Breast epithelium (tissue), 4 donors: ENCODE data around the gene SERPINB3. TPM values are rescaled to one million over a fixed set of nuclear protein-coding genes. Genes with fewer than 3 reads are reported as not detected.

Experiments
- DNase-seq, 2 donors: peaks; one replicate each; pipeline ENCODE4 v3.0.0-alpha.2; 2019; ENCODE audit warnings: low spot score in 2 of 2
- H3K27ac ChIP-seq, 2 donors: fragments of 200-600 bp; sonication (generic) in 1 of 2; one replicate each; pipeline ENCODE4 v1.5.1; 2016 to 2019; ENCODE audit warnings: mild to moderate bottlenecking in 1 of 2
- H3K27me3 ChIP-seq, 2 donors: fragments of 200-600 bp; sonication (generic) in 1 of 2; one replicate each; pipeline versions ENCODE4 v1.5.1 to v1.6.0; 2017 to 2019; ENCODE audit warnings: control low read depth in 1 of 2, mild to moderate bottlenecking in 1 of 2
- H3K36me3 ChIP-seq: fragments of 200-600 bp; one replicate; pipeline ENCODE4 v1.5.1; 2019
- H3K4me1 ChIP-seq, 2 donors: fragments of 200-600 bp; sonication (generic); one replicate each; pipeline ENCODE4 v1.5.1; 2016 to 2019; ENCODE audit warnings: control low read depth in 1 of 2
- H3K4me3 ChIP-seq, 3 donors: fragments of 200-600 bp; sonication (generic); 1 replicate in 2 of 3; 2 replicates in 1 of 3; pipeline ENCODE4 v1.5.1; 2016 to 2019; ENCODE audit warnings: mild to moderate bottlenecking in 3 of 3, moderate library complexity in 2 of 3
- H3K9me3 ChIP-seq, 2 donors: fragments of 200-600 bp; sonication (generic) in 1 of 2; one replicate each; pipeline ENCODE4 v1.5.1; 2016 to 2019; ENCODE audit warnings: control low read depth in 1 of 2
- POLR2A ChIP-seq: fragments of 450-650 bp; IDR thresholded peaks from one replicate; pipeline ENCODE4 v1.6.1; 2016; ENCODE audit warnings: antibody characterized with exemption, mild to moderate bottlenecking, moderate library complexity
- POLR2AphosphoS5 ChIP-seq, 3 donors: sonication (generic); formaldehyde crosslinking; IDR thresholded peaks; one replicate each; pipeline ENCODE4 v1.6.1; 2017; ENCODE audit warnings: antibody characterized with exemption in 3 of 3
- intact Hi-C: fragments of 100-400 bp; cut with DNase I; formaldehyde crosslinking; loops from one replicate; pipeline ENCODE4 v1.15.1; 2023; ENCODE audit warnings: low total_unique reads
- total RNA-seq, 3 donors: library from RNA; depleted of rRNA; stranded (reverse); fragments of >200 nt; gene quantifications; one replicate each; pipeline ENCODE4 v1.1.0, GENCODE V29; 2016
- TF ChIP-seq, protein P1 (sequence below), 3 donors: fragments of 450-650 bp; IDR thresholded peaks; one replicate each; pipeline ENCODE4 v1.5.1; 2016 to 2017; ENCODE audit warnings: antibody characterized with exemption in 3 of 3, mild to moderate bottlenecking in 3 of 3, moderate library complexity in 3 of 3

The SERPINB3 gene
- total RNA-seq, 3 donors from 2014 or later = not detected

DNA sequence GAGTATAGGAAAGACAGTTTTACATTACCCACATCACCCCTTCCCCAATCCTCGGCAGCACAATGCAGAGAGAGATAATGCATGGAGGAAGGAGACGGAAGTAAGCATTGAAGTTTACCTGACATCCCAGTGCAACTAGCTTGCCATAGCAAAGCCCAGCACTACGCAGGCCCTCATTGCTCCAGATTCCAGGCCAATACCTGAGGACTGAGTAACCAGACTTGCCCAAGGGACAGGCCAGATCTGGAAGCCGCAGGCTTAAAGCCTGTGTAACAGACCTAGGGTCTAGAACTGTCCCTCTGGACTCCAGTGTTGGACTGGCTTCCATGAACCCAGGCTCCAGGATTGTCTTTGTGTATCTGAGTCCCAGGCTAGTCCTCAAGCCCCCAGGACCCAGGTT, 35.3 kb downstream of the SERPINB3 start:
- H3K9me3 ChIP-seq = peaks cover 21 to 58% of the 10 kb centered on the region in 2 donors
- intact Hi-C loops = no loop called here
- H3K4me3 ChIP-seq = no peak overlapping the region
- no peak for DNase-seq
- no peak overlapping the region for H3K27ac ChIP-seq
- TF ChIP-seq POLR2A (no peak), POLR2AphosphoS5 (IDR thresholded peaks at IDR 0.05) (no peak)
- TF ChIP-seq, protein P1, sequence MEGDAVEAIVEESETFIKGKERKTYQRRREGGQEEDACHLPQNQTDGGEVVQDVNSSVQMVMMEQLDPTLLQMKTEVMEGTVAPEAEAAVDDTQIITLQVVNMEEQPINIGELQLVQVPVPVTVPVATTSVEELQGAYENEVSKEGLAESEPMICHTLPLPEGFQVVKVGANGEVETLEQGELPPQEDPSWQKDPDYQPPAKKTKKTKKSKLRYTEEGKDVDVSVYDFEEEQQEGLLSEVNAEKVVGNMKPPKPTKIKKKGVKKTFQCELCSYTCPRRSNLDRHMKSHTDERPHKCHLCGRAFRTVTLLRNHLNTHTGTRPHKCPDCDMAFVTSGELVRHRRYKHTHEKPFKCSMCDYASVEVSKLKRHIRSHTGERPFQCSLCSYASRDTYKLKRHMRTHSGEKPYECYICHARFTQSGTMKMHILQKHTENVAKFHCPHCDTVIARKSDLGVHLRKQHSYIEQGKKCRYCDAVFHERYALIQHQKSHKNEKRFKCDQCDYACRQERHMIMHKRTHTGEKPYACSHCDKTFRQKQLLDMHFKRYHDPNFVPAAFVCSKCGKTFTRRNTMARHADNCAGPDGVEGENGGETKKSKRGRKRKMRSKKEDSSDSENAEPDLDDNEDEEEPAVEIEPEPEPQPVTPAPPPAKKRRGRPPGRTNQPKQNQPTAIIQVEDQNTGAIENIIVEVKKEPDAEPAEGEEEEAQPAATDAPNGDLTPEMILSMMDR (IDR thresholded peaks at IDR 0.05) = no peak
- no peaks in the 10 kb centered on the region for H3K4me1 ChIP-seq
- no peaks in the 10 kb centered on the region for H3K27me3 ChIP-seq
- no peaks in the 10 kb centered on the region for H3K36me3 ChIP-seq

DNA sequence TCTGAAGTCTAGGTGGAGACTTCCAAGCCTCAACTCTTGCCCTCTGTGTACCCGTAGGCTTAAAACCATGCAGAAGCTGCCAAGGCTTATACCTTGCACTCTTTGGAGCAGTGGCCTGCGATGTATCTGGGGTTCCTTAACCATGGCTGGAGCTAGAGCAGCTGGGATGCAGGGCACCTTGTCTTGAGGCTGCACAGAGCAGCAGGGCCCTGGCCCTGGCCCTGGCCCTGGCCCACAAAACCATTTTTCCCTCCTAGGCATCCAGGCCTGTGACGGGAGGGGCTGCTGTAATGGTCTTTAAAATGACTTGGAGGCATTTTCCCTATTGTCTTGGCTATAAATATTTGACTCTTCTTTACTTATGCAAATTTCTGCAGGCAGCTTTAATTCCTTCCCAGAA, 36.8 kb downstream of the SERPINB3 start:
- H3K4me3 ChIP-seq = no peak overlapping the region
- DNase-seq = no peak
- no peaks in the 10 kb centered on the region for H3K4me1 ChIP-seq
- H3K9me3 ChIP-seq = peaks cover 21 to 46% of the 10 kb centered on the region in 2 donors
- intact Hi-C loops = no loop called here
- no peaks in the 10 kb centered on the region for H3K36me3 ChIP-seq
- no peaks in the 10 kb centered on the region for H3K27me3 ChIP-seq
- H3K27ac ChIP-seq = no peak overlapping the region
- TF ChIP-seq POLR2AphosphoS5 (IDR thresholded peaks at IDR 0.05) (no peak), POLR2A (no peak)
- TF ChIP-seq, protein P1 (IDR thresholded peaks at IDR 0.05) = no peak

DNA sequence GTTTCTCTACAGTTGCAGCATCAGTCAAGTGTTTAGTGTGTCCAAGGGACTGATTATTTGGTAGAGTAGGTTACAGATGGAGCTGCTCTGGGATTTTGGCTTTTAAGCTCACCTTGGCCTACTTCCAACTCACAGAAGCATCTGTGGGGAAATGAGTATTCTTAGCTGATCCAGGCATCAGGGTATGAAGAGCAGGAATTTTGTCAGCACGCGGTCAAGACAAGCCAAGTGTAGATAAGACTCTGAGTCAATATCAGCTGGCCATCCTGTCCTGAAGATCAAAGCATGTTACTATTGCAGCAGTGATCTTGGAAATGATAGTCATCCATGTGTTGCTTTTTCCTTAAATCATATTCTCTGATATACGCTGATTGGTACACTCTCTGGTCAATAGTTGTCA, 42.0 kb downstream of the SERPINB3 start:
- H3K9me3 ChIP-seq = peaks cover 1 to 13% of the 10 kb centered on the region in 2 donors
- H3K27ac ChIP-seq = no peak overlapping the region
- no peaks in the 10 kb centered on the region for H3K27me3 ChIP-seq
- TF ChIP-seq POLR2A = no peak
- TF ChIP-seq, protein P1 (IDR thresholded peaks at IDR 0.05) = no peak
- no peak for TF ChIP-seq POLR2AphosphoS5 (IDR thresholded peaks at IDR 0.05)
- no peak for DNase-seq
- H3K4me1 ChIP-seq = no peaks in the 10 kb centered on the region
- intact Hi-C loops = no loop called here
- H3K36me3 ChIP-seq = no peaks in the 10 kb centered on the region
- no peak overlapping the region for H3K4me3 ChIP-seq

DNA sequence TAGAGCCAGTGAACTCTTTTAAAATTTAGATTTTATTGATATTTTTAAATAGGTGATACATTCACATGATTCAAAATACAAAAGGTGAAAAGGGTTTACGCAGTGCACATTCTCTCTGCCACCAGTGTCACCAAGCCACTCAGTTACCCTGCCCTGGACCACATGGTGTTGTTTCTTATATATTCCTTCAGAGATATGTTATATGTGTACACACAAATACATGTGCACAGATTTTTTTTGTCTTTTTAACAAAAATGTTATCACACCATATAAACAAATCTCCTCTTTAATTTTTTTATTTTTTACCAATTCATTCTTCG, 43.8 kb downstream of the SERPINB3 start:
- no peak overlapping the region for H3K4me3 ChIP-seq
- H3K4me1 ChIP-seq = no peaks in the 10 kb centered on the region
- no peak for DNase-seq
- H3K36me3 ChIP-seq = no peaks in the 10 kb centered on the region
- H3K9me3 ChIP-seq = peaks cover 0 to 5% of the 10 kb centered on the region in 2 donors
- TF ChIP-seq POLR2AphosphoS5 (IDR thresholded peaks at IDR 0.05) = no peak
- TF ChIP-seq POLR2A = no peak
- TF ChIP-seq, protein P1 (IDR thresholded peaks at IDR 0.05) = no peak
- intact Hi-C loops = no loop called here
- no peak overlapping the region for H3K27ac ChIP-seq
- no peaks in the 10 kb centered on the region for H3K27me3 ChIP-seq

DNA sequence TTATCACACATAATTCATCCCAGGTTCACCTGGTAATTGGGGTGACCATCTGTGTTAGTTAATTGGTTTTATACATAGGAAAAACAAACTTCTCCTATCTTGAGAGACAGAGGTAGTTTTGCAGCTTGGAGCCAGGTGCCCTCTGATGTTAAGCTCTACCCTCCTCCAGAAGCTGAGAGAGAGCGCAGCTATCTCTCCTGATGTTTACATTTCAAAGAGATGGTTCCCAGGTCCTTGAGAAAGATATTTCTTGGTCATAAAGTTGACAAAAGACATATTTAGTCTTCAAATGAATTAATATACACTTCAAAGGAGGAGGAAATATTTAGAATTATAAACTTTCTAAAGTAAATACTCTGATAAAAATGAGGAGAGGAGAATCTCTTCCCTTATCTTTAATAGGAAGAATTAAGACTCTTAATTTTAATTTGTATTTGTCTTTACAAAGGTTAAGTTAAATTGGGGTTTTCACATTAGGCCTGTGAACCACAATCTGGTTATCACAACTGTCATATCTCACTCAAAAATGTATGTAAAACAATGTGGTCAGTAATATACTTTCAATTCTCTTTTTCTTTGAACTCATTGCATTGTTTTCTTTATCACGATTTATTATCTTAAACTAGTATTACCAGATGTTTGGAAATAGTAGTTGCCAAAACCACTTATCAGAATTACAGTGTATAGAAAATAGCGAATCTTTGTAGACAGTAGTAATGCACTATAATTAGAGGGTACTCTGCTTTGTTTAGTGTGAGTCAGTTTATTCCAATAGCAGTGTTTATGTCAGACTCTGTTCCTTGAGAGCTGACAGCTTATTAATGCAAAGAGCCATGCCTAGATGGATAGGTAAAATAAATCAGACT, 44.4 kb downstream of the SERPINB3 start:
- no peak for DNase-seq
- intact Hi-C loops = no loop called here
- Histone ChIP-seq H3K9me3 (peaks cover 0 to 5% of the 10 kb centered on the region in 2 donors), H3K36me3 (no peaks in the 10 kb centered on the region), H3K27me3 (no peaks in the 10 kb centered on the region), H3K4me1 (no peaks in the 10 kb centered on the region), H3K4me3 (no peak overlapping the region), H3K27ac (no peak overlapping the region)
- TF ChIP-seq, protein P1 (IDR thresholded peaks at IDR 0.05) = no peak
- TF ChIP-seq POLR2A (no peak), POLR2AphosphoS5 (IDR thresholded peaks at IDR 0.05) (no peak)
